GM10248 (cell line): ENCODE data around the gene AMIGO2.

Source experiments
- CTCF ChIA-PET: fragments of 300-600 bp; sonication (Branson Sonifier 250); formaldehyde crosslinking; extraction: SDS; loops from one replicate; lab custom pipeline; 2021; ENCODE audit warnings: antibody characterized with exemption; lab: Yijun Ruan, JAX
- POLR2A ChIA-PET: fragments of 350-650 bp; sonication (Branson Sonifier 250); formaldehyde crosslinking; extraction: SDS; loops from one replicate; lab custom pipeline; 2020; ENCODE audit warnings: antibody characterized with exemption; lab: Yijun Ruan, JAX
- DNase-seq: peaks from one replicate; pipeline ENCODE4 v3.0.0; 2012; ENCODE audit errors: extremely low spot score
- TF ChIP-seq, protein P1 (sequence below): IDR thresholded peaks from 2 replicates; pipeline ENCODE4 v1.5.1; 2012; ENCODE audit warnings: mild to moderate bottlenecking, low read depth; ENCODE audit errors: extremely low read depth, missing control alignments, control extremely low read depth

Gene AMIGO2

DNA sequence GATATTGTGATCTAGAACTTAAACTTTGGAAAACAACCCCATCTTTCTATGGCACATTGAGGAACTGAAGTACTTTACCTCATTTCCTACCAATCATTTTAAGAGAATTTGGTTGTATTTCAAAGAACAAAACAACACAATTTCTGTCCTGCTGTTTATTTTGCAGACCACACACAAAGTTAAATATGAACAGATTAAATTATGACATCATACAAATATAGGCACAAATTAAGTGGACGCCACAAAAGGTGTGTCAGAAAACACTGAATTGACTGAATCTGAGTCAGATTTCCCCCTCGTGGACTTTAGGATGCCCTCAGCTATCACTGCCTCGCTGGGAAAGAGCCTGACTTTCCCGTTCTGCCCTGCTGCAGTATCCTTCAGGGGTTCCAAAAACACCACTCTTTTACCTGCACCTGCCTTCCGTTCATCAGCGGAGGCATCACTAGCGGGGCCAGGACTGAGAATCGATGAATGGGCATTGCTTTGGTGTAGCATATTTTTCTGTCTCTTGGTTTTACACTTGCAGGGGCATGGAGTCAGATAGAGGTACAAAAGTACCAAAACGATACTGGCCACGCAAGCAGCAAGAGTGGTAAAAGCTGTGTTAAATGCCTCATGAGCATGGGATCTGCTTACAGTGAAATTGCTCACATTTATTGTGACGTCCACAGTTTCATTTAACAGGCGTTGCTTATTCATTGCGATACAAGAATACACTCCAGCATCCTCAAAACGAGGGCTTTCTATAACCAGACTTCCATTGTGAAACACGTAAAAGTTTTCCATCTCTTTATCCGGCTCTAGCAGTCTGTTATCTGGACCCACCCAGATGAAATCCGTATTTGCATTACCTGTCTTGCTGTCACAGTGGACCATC is 2.3 kb downstream of the AMIGO2 start:
- ChIA-PET CTCF (interaction anchor here (0.8 kb wide), 1 partner anchor 18 kb away, joined by 3 read pairs; no protein-coding TSS in a partner anchor), POLR2A (no interaction called here)
- no peak for DNase-seq
- TF ChIP-seq, protein P1, sequence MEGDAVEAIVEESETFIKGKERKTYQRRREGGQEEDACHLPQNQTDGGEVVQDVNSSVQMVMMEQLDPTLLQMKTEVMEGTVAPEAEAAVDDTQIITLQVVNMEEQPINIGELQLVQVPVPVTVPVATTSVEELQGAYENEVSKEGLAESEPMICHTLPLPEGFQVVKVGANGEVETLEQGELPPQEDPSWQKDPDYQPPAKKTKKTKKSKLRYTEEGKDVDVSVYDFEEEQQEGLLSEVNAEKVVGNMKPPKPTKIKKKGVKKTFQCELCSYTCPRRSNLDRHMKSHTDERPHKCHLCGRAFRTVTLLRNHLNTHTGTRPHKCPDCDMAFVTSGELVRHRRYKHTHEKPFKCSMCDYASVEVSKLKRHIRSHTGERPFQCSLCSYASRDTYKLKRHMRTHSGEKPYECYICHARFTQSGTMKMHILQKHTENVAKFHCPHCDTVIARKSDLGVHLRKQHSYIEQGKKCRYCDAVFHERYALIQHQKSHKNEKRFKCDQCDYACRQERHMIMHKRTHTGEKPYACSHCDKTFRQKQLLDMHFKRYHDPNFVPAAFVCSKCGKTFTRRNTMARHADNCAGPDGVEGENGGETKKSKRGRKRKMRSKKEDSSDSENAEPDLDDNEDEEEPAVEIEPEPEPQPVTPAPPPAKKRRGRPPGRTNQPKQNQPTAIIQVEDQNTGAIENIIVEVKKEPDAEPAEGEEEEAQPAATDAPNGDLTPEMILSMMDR = no peak

DNA sequence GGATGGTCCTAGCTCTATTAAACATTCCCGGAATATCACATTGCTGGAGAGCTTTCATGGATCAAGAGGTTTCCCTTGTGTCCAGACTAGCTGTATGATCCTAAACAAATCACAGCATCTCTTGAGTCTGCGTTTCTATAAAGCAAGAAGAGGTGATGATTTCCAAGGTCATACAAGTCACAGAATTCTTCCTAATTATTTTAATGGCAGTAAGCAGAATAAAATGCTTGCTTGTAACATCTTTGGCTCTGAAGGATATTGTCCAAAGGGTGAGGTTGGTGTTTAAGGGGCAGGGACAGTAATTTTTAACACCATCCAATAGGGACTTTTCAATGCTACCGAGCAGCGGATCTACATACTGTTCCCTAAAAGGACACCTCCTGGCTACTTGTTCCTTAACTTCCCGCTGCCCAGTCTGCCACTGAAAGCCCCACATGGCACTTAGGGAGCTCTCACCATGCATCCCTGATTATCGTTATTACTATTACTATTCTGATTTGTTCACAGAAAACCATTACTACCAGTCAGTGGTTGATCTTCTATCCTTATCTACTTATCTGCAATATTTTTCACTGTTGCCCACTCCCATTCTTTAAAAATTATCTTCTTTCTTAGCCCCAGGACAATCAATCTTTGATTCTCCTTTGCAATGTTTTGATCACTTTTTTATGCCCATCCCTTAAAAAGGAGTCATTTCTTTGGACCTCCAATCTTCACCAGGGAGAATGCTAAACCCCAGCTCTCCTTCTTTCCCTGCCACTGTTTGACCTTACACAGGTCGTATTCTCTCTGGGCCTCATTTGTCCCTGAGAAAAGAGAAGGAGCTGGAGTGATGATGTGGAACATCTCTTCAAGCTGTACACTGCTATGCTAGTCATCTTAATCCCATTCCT is 4.3 kb downstream of the AMIGO2 start:
- ChIA-PET POLR2A (no interaction called here), CTCF (interaction anchor here (1.2 kb wide), 1 partner anchor 43 kb away, joined by 3 read pairs; no protein-coding TSS in a partner anchor)
- TF ChIP-seq, protein P1 = no peak
- no peak for DNase-seq

GRCh38 chr12:47074757-47075156 is 5.0 kb downstream of the AMIGO2 start:
- ChIA-PET CTCF (interaction anchor here (1.2 kb wide), 1 partner anchor 43 kb away, joined by 3 read pairs; no protein-coding TSS in a partner anchor), POLR2A (no interaction called here)
- DNase-seq = no peak
- TF ChIP-seq, protein P1 = no peak

DNA sequence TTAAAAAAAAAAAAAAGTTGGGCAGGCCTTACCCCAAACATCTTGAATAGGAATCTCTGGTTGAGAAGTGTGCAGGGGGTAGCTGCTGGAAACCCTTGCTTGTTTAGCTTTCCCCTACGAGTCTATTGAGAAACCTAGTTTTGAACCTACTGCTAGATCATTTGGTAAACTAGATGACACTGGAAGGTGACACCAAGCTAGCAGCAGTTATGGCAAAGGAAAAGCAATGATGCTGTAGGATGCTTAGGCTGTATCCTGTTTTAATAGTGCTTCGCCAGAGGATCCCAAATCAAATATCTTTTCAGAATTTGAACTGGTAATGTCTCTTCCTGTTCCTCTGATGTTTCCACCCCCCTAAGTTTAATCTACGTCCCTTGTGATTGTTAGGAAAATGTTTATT is 5.8 kb downstream of the AMIGO2 start:
- CTCF ChIA-PET = interaction anchor here (1.2 kb wide), 2 partner anchors 9 to 42 kb away, joined by 3 read pairs; no protein-coding TSS in a partner anchor
- TF ChIP-seq, protein P1 = no peak
- POLR2A ChIA-PET = no interaction called here
- no peak for DNase-seq

- ChIA-PET POLR2A (no interaction called here), CTCF (interaction anchor here (0.8 to 3.3 kb wide), 16 partner anchors 8 to 532 kb away, joined by 3 to 14 read pairs (median 4); partner anchors contain the start of genes AMIGO2 and PCED1B)
- TF ChIP-seq, protein P1 = peak; percentile 35
- DNase-seq = no peak
These were observed 8.4 kb downstream of the AMIGO2 start for GRCh38 chr12:47071241-47071852.
